ENCODE data around the gene UBE2I.

Gene UBE2I

GRCh38 chr16:1364510-1364909, 55.1 kb downstream of the UBE2I start:
- DNase-seq: no peak

- DNase-seq: no peak
Measured at GRCh38 chr16:1366060-1366711, 56.8 kb downstream of the UBE2I start.

GRCh38 chr16:1366712-1367299, 57.4 kb downstream of the UBE2I start:
- no peak for DNase-seq

- no peak for DNase-seq
Measured at GRCh38 chr16:1367486-1368174, 58.2 kb downstream of the UBE2I start.

- no peak for DNase-seq
Measured at GRCh38 chr16:1371054-1371978, 61.9 kb downstream of the UBE2I start.

- no peak for DNase-seq
Measured at GRCh38 chr16:1372292-1372950, 63.0 kb downstream of the UBE2I start.

- DNase-seq: no peak
Measured at GRCh38 chr16:1374418-1375297, 65.2 kb downstream of the UBE2I start.

- no peak for DNase-seq
Measured at GRCh38 chr16:1375298-1375640, 65.8 kb downstream of the UBE2I start.

- DNase-seq: no peak
Measured at GRCh38 chr16:1375741-1376410, 66.4 kb downstream of the UBE2I start.

All from fibroblast of skin of right biceps (primary cell).